Measurements from ENCODE around the gene MYO9A. TPM values are rescaled to one million over a fixed set of nuclear protein-coding genes. Genes with fewer than 3 reads are reported as not detected.
"Not testable (repeated sequence)": the region's sequence is repeated elsewhere in the genome, so short reads cannot be mapped to it uniquely, and the experiment has no call there.

Gene MYO9A
- total RNA-seq, 1 experiment from 2014 or later, result 21.4 TPM

DNA sequence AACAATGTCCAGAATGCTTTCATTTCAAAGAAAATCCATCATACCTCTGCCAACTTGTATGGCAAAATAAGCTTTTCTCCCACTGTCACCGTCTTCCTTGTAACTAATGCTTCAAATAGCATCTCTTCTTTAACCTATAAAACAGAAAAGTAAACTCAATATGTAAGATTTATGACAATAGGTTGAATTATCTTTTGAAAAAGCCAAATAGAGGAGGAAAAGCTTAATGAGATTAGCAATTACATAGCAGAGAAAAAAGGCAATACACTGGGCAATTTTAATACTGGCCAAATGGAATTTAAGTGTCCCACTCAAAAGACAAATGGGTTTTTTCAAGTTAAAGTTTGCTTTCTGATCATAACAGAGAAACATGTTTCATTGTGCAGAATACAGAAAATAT, 118.1 kb downstream of the MYO9A start:
- Histone ChIP-seq H3K27me3 (ENCODE audit: insufficient read depth, low read length) (no peaks in the 10 kb centered on the region), H4K5ac (ENCODE audit: insufficient read length, low read depth, low read length) (no peak overlapping the region), H3K4me2 (ENCODE audit: insufficient read depth, insufficient read length, low read length) (no peak overlapping the region), H2BK120ac (ENCODE audit: low read depth, low read length, poor library complexity, severe bottlenecking) (no peak overlapping the region), H3K79me1 (ENCODE audit: insufficient read depth, low read depth, low read length, poor library complexity, severe bottlenecking) (no peaks in the 10 kb centered on the region), H3K9me3 (ENCODE audit: control insufficient read depth, low read depth, low read length) (no peaks in the 10 kb centered on the region), H3K23ac (ENCODE audit: insufficient read length, low read depth, low read length) (no peak overlapping the region), H2AFZ (ENCODE audit: low read length) (no peak overlapping the region), H3T11ph (ENCODE audit: low read length) (no peak overlapping the region), H3K4ac (ENCODE audit: low read depth, low read length) (no peak overlapping the region), H3K27ac (ENCODE audit: insufficient read length, low read depth, low read length) (no peak overlapping the region), H2BK12ac (ENCODE audit: insufficient read length, low read depth, low read length) (no peak overlapping the region), H4K20me1 (ENCODE audit: control insufficient read depth, insufficient read depth, insufficient read length) (no peaks in the 10 kb centered on the region), H3K9ac (ENCODE audit: extremely low read depth, insufficient read length, low read length) (no peak overlapping the region), H3K56ac (ENCODE audit: insufficient read length, low read depth, low read length) (no peak overlapping the region), H4K91ac (ENCODE audit: insufficient read length, low read depth, low read length) (no peak overlapping the region), H2BK20ac (ENCODE audit: low read depth, low read length, poor library complexity, severe bottlenecking) (no peak overlapping the region), H3K23me2 (ENCODE audit: insufficient read length, low read depth, low read length, poor library complexity, severe bottlenecking) (no peaks in the 10 kb centered on the region), H3K18ac (ENCODE audit: insufficient read length, low read depth, low read length) (no peak overlapping the region), H3K14ac (ENCODE audit: insufficient read depth, low read length) (no peak overlapping the region), H2BK5ac (ENCODE audit: insufficient read length, low read length) (no peak overlapping the region), H2BK15ac (ENCODE audit: low read depth, low read length) (no peak overlapping the region), H3K79me2 (ENCODE audit: insufficient read depth, low read length) (no peaks in the 10 kb centered on the region), H2AK5ac (ENCODE audit: insufficient read length, low read length) (no peak overlapping the region), H4K8ac (replicated peaks; ENCODE audit: insufficient read length, low read depth, low read length) (no peak overlapping the region), H3K4me1 (ENCODE audit: insufficient read depth, low read length) (no peaks in the 10 kb centered on the region)
- no peak for DNase-seq
- TF ChIP-seq, protein P1, sequence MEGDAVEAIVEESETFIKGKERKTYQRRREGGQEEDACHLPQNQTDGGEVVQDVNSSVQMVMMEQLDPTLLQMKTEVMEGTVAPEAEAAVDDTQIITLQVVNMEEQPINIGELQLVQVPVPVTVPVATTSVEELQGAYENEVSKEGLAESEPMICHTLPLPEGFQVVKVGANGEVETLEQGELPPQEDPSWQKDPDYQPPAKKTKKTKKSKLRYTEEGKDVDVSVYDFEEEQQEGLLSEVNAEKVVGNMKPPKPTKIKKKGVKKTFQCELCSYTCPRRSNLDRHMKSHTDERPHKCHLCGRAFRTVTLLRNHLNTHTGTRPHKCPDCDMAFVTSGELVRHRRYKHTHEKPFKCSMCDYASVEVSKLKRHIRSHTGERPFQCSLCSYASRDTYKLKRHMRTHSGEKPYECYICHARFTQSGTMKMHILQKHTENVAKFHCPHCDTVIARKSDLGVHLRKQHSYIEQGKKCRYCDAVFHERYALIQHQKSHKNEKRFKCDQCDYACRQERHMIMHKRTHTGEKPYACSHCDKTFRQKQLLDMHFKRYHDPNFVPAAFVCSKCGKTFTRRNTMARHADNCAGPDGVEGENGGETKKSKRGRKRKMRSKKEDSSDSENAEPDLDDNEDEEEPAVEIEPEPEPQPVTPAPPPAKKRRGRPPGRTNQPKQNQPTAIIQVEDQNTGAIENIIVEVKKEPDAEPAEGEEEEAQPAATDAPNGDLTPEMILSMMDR (conservative IDR thresholded peaks at IDR 0.05), result no peak
- no CpG with 5 or more reads among the region's 1 CpG for WGBS (ENCODE audit: extremely low coverage, insufficient read length, low lambda C conversion rate)
- Mint-ChIP-seq H3K4me3 (no peak overlapping the region), H3K9me3 (no peaks in the 10 kb centered on the region), H3K27ac (no peak overlapping the region), H3K27me3 (ENCODE audit: low read depth) (no peaks in the 10 kb centered on the region), H3K36me3 (ENCODE audit: insufficient read depth in 1 of 3, low read depth in 3 of 3) (peaks cover 4 to 14% (median 10%) of the 10 kb centered on the region in 3 experiments; a peak in 5 of 7 replicates), H3K4me1 (no peaks in the 10 kb centered on the region)

DNA sequence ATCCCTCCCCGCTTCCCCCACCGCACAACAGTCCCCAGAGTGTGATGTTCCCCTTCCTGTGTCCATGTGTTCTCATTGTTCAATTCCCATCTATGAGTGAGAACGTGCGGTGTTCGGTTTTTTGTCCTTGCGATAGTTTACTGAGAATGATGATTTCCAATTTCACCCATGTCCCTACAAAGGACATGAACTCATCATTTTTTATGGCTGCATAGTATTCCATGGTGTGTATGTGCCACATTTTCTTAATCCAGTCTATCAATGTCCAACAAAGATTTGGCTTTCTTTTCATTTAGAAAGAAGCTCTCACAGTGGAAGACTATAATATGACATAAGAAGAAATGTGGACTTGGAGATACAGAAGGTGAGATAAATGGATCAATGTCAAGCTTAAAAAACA, 119.2 kb downstream of the MYO9A start:
- not testable (repeated sequence) for H2BK5ac ChIP-seq (ENCODE audit: insufficient read length, low read length); H3K18ac ChIP-seq (ENCODE audit: insufficient read length, low read depth, low read length); H3K9me3 Mint-ChIP-seq; H2AK5ac ChIP-seq (ENCODE audit: insufficient read length, low read length); H3K9ac ChIP-seq (ENCODE audit: extremely low read depth, insufficient read length, low read length); H3K27me3 Mint-ChIP-seq (ENCODE audit: low read depth); DNase-seq; H3K27ac Mint-ChIP-seq; H3K79me2 ChIP-seq (ENCODE audit: insufficient read depth, low read length); H3T11ph ChIP-seq (ENCODE audit: low read length); H3K23me2 ChIP-seq (ENCODE audit: insufficient read length, low read depth, low read length, poor library complexity, severe bottlenecking); H3K4me3 Mint-ChIP-seq; H3K4me1 ChIP-seq (ENCODE audit: insufficient read depth, low read length); H3K27ac ChIP-seq (ENCODE audit: insufficient read length, low read depth, low read length); H3K9me3 ChIP-seq (ENCODE audit: control insufficient read depth, low read depth, low read length); H3K56ac ChIP-seq (ENCODE audit: insufficient read length, low read depth, low read length); H4K20me1 ChIP-seq (ENCODE audit: control insufficient read depth, insufficient read depth, insufficient read length); H4K8ac ChIP-seq (replicated peaks; ENCODE audit: insufficient read length, low read depth, low read length); H3K4me1 Mint-ChIP-seq; H3K79me1 ChIP-seq (ENCODE audit: insufficient read depth, low read depth, low read length, poor library complexity, severe bottlenecking); H3K14ac ChIP-seq (ENCODE audit: insufficient read depth, low read length); H3K4me2 ChIP-seq (ENCODE audit: insufficient read depth, insufficient read length, low read length); H3K27me3 ChIP-seq (ENCODE audit: insufficient read depth, low read length); H4K91ac ChIP-seq (ENCODE audit: insufficient read length, low read depth, low read length); H2BK15ac ChIP-seq (ENCODE audit: low read depth, low read length); H2AFZ ChIP-seq (ENCODE audit: low read length); H2BK20ac ChIP-seq (ENCODE audit: low read depth, low read length, poor library complexity, severe bottlenecking); H2BK12ac ChIP-seq (ENCODE audit: insufficient read length, low read depth, low read length); H3K4ac ChIP-seq (ENCODE audit: low read depth, low read length); H3K23ac ChIP-seq (ENCODE audit: insufficient read length, low read depth, low read length); H4K5ac ChIP-seq (ENCODE audit: insufficient read length, low read depth, low read length); H2BK120ac ChIP-seq (ENCODE audit: low read depth, low read length, poor library complexity, severe bottlenecking)
- H3K36me3 Mint-ChIP-seq (ENCODE audit: insufficient read depth in 1 of 3, low read depth in 3 of 3), result peaks cover 4 to 14% (median 10%) of the 10 kb centered on the region in 3 experiments; a peak in 5 of 7 replicates
- no CpG with 5 or more reads among the region's 6 CpGs for WGBS (ENCODE audit: extremely low coverage, insufficient read length, low lambda C conversion rate)
